ENCODE results near the gene DMC1. TPM values are rescaled to one million over a fixed set of nuclear protein-coding genes. Genes with fewer than 3 reads are reported as not detected.

DMC1 gene
- total and polyA plus RNA-seq, 2 of the 13 experiments (the other 11 are each of a cell fraction or from before 2014, with no cell fraction given) = 0.82 TPM; not detected in 1

DNA sequence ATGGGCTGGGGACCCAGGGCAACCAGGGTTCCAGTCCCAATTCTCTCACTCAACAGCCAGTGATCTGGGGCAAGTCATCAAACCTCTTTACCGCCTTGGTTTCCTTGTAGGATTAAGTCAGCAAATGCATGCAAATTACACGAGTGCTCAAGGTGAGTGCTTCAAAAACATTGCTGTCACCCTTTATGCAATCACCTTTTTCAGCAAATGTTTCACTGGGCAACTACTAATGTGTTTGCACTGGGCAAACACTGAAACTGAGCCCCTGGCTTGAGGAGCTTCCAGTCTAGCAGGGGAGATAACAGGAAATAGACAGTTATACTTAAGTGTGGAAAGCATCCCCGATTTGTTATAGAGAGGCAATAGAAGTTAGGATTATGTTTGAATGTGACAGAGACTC lies 37.7 kb upstream of the DMC1 start:
- H3K4me3 ChIP-seq (replicated peaks in 1 of 3; ENCODE audit: insufficient read depth in 1 of 3, low read depth in 2 of 3, low read length in 3 of 3) = no peak overlapping the region
- ATAC-seq (peak; percentile 76), DNase-seq (ENCODE audit: low spot score) (peak; percentile 56), FAIRE-seq (peak; percentile 47)
- intact Hi-C loops (cut with micrococcal nuclease; ENCODE audit: unreplicated experiment) (no loop called here), in situ Hi-C loops (cut with HindIII; ENCODE audit: extremely low pct_ligation_motif_present, low pct_unique_long_range_greater_than_20kb) (no loop called here)
- ChIA-PET CTCF (ENCODE audit: low intra/inter-chr PET ratio, low total read pairs) (no interaction called here), POLR2A (no interaction called here)
- no TSS peak for BruUV-seq (replicated peaks)
- no peaks in the 10 kb centered on the region for H3K36me3 ChIP-seq (replicated peaks in 1 of 2; ENCODE audit: control insufficient read depth in 1 of 2, insufficient read depth in 2 of 2, low read length in 2 of 2)
- peaks cover 11% of the 10 kb centered on the region for H3K4me1 ChIP-seq (ENCODE audit: insufficient read depth, low read length)
- no peaks in the 10 kb centered on the region for H4K20me1 ChIP-seq (ENCODE audit: insufficient read depth, low read length)
- no peaks in the 10 kb centered on the region for H3K27me3 ChIP-seq (ENCODE audit: control insufficient read depth in 1 of 2, insufficient read depth in 2 of 2, low read length in 2 of 2)
- no peak overlapping the region for H3K27ac ChIP-seq (ENCODE audit: extremely low read length, insufficient read depth, low read length)
- H3K9ac ChIP-seq (ENCODE audit: insufficient read depth, low read depth, low read length) = no peak overlapping the region
- H3K79me2 ChIP-seq (ENCODE audit: insufficient read depth, low read length) = no peaks in the 10 kb centered on the region
- 27% methylated on average over 3 of the region's 3 CpGs for WGBS (ENCODE audit: low lambda C conversion rate)
- H2AFZ ChIP-seq (ENCODE audit: low read length) = no peak overlapping the region
- no peaks in the 10 kb centered on the region for H3K9me3 ChIP-seq (ENCODE audit: low read length)
- H3K4me2 ChIP-seq (ENCODE audit: low read depth, low read length) = peak overlapping the region; percentile 9; the same call in 1 of the 2 replicates
- TF ChIP-seq ASH2L (IDR thresholded peaks at IDR 0.05; ENCODE audit: insufficient read length, low read depth, low read length) = no peak
- TF ChIP-seq, protein P1, sequence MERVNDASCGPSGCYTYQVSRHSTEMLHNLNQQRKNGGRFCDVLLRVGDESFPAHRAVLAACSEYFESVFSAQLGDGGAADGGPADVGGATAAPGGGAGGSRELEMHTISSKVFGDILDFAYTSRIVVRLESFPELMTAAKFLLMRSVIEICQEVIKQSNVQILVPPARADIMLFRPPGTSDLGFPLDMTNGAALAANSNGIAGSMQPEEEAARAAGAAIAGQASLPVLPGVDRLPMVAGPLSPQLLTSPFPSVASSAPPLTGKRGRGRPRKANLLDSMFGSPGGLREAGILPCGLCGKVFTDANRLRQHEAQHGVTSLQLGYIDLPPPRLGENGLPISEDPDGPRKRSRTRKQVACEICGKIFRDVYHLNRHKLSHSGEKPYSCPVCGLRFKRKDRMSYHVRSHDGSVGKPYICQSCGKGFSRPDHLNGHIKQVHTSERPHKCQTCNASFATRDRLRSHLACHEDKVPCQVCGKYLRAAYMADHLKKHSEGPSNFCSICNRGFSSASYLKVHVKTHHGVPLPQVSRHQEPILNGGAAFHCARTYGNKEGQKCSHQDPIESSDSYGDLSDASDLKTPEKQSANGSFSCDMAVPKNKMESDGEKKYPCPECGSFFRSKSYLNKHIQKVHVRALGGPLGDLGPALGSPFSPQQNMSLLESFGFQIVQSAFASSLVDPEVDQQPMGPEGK (CRISPR knock-in tag; IDR thresholded peaks at IDR 0.05) = 0 out of 2 replicates have a peak, but pooled peaks have one; percentile 18
- no peak for TF ChIP-seq PRMT3 (CRISPR knock-in tag; IDR thresholded peaks at IDR 0.05; ENCODE audit: borderline replicate concordance, low read depth)
- TF ChIP-seq ELF4 (CRISPR knock-in tag; IDR thresholded peaks at IDR 0.05; ENCODE audit: borderline replicate concordance) = no peak
- no peak for TF ChIP-seq MBD4 (IDR thresholded peaks at IDR 0.05; ENCODE audit: borderline replicate concordance, low read length)
- TF ChIP-seq, protein P2, sequence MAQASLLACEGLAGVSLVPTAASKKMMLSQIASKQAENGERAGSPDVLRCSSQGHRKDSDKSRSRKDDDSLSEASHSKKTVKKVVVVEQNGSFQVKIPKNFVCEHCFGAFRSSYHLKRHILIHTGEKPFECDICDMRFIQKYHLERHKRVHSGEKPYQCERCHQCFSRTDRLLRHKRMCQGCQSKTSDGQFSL (CRISPR knock-in tag; IDR thresholded peaks at IDR 0.05) = no peak
- no peak for TF ChIP-seq CREM (IDR thresholded peaks at IDR 0.05)
- no peak for TF ChIP-seq CREM (CRISPR knock-in tag; IDR thresholded peaks at IDR 0.05)
- TF ChIP-seq SMARCC2 (IDR thresholded peaks at IDR 0.05) = no peak
- TF ChIP-seq NR3C1 (CRISPR knock-in tag; IDR thresholded peaks at IDR 0.05) = no peak
- 0 out of 2 replicates have a peak, but pooled peaks have one; percentile 29 for TF ChIP-seq MIXL1 (CRISPR knock-in tag; IDR thresholded peaks at IDR 0.05)
- TF ChIP-seq FOXA3 (CRISPR knock-in tag; IDR thresholded peaks at IDR 0.05) = peak; percentile 47
- no peak for TF ChIP-seq AKAP8 (CRISPR knock-in tag; IDR thresholded peaks at IDR 0.05)
- TF ChIP-seq MED8 (CRISPR knock-in tag; IDR thresholded peaks at IDR 0.05; ENCODE audit: insufficient replicate concordance) = no peak
- no peak for TF ChIP-seq ZNF550 (CRISPR knock-in tag; IDR thresholded peaks at IDR 0.05; ENCODE audit: borderline replicate concordance)
- TF ChIP-seq, protein P3, sequence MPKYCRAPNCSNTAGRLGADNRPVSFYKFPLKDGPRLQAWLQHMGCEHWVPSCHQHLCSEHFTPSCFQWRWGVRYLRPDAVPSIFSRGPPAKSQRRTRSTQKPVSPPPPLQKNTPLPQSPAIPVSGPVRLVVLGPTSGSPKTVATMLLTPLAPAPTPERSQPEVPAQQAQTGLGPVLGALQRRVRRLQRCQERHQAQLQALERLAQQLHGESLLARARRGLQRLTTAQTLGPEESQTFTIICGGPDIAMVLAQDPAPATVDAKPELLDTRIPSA (CRISPR knock-in tag; IDR thresholded peaks at IDR 0.05; ENCODE audit: borderline replicate concordance) = no peak
- TF ChIP-seq RARG (CRISPR knock-in tag; IDR thresholded peaks at IDR 0.05; ENCODE audit: low read depth) = no peak
- no peak for TF ChIP-seq SOX6 (IDR thresholded peaks at IDR 0.05)
- TF ChIP-seq SOX6 (CRISPR knock-in tag; IDR thresholded peaks at IDR 0.05) = peak; percentile 18; the same call in 1 of the 2 replicates
- no peak for TF ChIP-seq ZNF790 (CRISPR knock-in tag; IDR thresholded peaks at IDR 0.05; ENCODE audit: borderline replicate concordance)
- no peak for TF ChIP-seq PPARG (CRISPR knock-in tag; conservative IDR thresholded peaks at IDR 0.05)
- TF ChIP-seq SIX1 (CRISPR knock-in tag; IDR thresholded peaks at IDR 0.05; ENCODE audit: borderline replicate concordance) = no peak
- no peak for TF ChIP-seq ZNF274 (CRISPR knock-in tag; IDR thresholded peaks at IDR 0.05)
- no peak for TF ChIP-seq ZNF121 (CRISPR knock-in tag; IDR thresholded peaks at IDR 0.05)
- no peak for TF ChIP-seq HDAC6 (IDR thresholded peaks at IDR 0.05; ENCODE audit: low read depth, low read length)
- TF ChIP-seq PAX8 (CRISPR knock-in tag; IDR thresholded peaks at IDR 0.05; ENCODE audit: borderline replicate concordance) = no peak
